ENCODE data around the gene MRPL23. TPM values are rescaled to one million over a fixed set of nuclear protein-coding genes. Genes with fewer than 3 reads are reported as not detected.

MRPL23 gene
- total RNA-seq, 1 experiment from 2014 or later = 109 TPM

DNA sequence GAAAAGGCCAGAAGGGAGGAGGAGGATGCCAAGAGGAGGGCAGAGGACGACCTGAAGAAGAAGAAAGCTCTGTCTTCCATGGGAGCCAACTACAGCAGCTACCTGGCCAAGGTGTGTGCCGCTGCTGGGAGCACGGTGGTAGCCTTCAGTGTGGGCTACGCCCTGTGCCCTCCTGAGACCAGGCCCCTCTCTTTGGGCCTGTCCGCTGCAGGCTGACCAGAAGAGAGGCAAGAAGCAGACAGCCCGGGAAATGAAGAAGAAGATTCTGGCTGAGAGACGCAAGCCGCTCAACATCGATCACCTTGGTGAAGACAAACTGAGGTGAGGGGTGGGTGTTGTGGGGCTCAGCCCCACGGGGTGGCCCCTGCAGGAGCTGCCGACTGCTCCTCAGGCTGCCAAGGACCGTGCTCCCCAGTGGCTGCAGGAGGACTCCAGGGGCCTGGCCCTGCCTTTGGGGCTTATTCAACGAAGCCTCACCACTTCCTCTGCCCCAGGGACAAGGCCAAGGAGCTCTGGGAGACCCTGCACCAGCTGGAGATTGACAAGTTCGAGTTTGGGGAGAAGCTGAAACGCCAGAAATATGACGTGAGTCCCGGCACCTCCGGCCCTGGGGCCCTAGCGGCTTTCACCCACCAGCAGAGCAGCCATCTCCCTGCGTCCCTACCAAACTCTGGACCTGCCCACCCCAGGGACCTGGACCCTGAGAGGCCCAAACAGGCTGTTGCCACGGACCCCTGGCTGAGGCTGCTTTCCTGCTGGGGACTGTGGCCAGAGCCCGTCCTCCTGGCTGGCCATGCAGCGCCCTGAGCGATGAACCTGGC, 12.6 kb upstream of the MRPL23 start:
- Histone ChIP-seq H3K4me1 (ENCODE audit: control insufficient read depth in 1 of 2, insufficient read depth in 2 of 2, low read length in 2 of 2) (no peaks in the 10 kb centered on the region), H3K4me2 (ENCODE audit: low read length) (no peak overlapping the region), H3K27ac (ENCODE audit: low read depth, low read length) (no peak overlapping the region), H3K9me2 (ENCODE audit: insufficient read depth) (no peaks in the 10 kb centered on the region), H2AFZ (ENCODE audit: low read depth, low read length, poor library complexity, severe bottlenecking) (no peak overlapping the region), H3K9me3 (ENCODE audit: control insufficient read depth in 1 of 2, insufficient read depth in 1 of 2, low read depth in 1 of 2, low read length in 2 of 2) (no peaks in the 10 kb centered on the region), H3K36me3 (ENCODE audit: control insufficient read depth in 1 of 2, insufficient read depth in 2 of 2, low read length in 2 of 2) (no peaks in the 10 kb centered on the region), H3K9ac (ENCODE audit: low read length) (no peak overlapping the region), H3K4me3 (replicated peaks in 1 of 2; ENCODE audit: low read depth in 1 of 2, low read length in 2 of 2) (no peak overlapping the region), H4K20me1 (ENCODE audit: insufficient read depth) (no peaks in the 10 kb centered on the region), H3K79me2 (ENCODE audit: insufficient read depth, low read length) (no peaks in the 10 kb centered on the region), H3K27me3 (ENCODE audit: insufficient read depth, low read length) (no peaks in the 10 kb centered on the region)
- ATAC-seq (no peak), DNase-seq (ENCODE audit: low read depth, low spot score) (no peak)
- intact Hi-C loops (cut with micrococcal nuclease) = no loop called here
- RAD21 ChIA-PET (ENCODE audit: low non-redundant PET in 1 of 2, low total read pairs in 2 of 2, uncharacterized antibody in 2 of 2, unreplicated experiment in 2 of 2) = no interaction called here
- BruUV-seq (replicated peaks) = no TSS peak
- CTCF ChIA-PET = interaction anchor here (0.7 kb wide), 1 partner anchor 52 kb away, joined by 3 read pairs; no protein-coding TSS in a partner anchor
- POLR2A ChIA-PET = no interaction called here
- TF ChIP-seq TCF7L2 (IDR thresholded peaks at IDR 0.05; ENCODE audit: borderline replicate concordance, extremely low read depth, insufficient read depth, insufficient read length) (no peak), SP1 (IDR thresholded peaks at IDR 0.05; ENCODE audit: low read depth) (no peak), EZH2phosphoT487 (IDR thresholded peaks at IDR 0.05; ENCODE audit: borderline replicate concordance) (no peak), ZNF274 (IDR thresholded peaks at IDR 0.05; ENCODE audit: low read depth, low read length) (no peak), CBX3 (IDR thresholded peaks at IDR 0.05; ENCODE audit: low read depth) (no peak), YY1 (IDR thresholded peaks at IDR 0.05; ENCODE audit: extremely low read depth, insufficient replicate concordance, low read depth, low read length) (no peak)
- TF ChIP-seq, protein P1, sequence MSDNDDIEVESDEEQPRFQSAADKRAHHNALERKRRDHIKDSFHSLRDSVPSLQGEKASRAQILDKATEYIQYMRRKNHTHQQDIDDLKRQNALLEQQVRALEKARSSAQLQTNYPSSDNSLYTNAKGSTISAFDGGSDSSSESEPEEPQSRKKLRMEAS (IDR thresholded peaks at IDR 0.05) = no peak
- TF ChIP-seq, protein P2, sequence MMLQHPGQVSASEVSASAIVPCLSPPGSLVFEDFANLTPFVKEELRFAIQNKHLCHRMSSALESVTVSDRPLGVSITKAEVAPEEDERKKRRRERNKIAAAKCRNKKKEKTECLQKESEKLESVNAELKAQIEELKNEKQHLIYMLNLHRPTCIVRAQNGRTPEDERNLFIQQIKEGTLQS (IDR thresholded peaks at IDR 0.05) = no peak
- TF ChIP-seq, protein P3, sequence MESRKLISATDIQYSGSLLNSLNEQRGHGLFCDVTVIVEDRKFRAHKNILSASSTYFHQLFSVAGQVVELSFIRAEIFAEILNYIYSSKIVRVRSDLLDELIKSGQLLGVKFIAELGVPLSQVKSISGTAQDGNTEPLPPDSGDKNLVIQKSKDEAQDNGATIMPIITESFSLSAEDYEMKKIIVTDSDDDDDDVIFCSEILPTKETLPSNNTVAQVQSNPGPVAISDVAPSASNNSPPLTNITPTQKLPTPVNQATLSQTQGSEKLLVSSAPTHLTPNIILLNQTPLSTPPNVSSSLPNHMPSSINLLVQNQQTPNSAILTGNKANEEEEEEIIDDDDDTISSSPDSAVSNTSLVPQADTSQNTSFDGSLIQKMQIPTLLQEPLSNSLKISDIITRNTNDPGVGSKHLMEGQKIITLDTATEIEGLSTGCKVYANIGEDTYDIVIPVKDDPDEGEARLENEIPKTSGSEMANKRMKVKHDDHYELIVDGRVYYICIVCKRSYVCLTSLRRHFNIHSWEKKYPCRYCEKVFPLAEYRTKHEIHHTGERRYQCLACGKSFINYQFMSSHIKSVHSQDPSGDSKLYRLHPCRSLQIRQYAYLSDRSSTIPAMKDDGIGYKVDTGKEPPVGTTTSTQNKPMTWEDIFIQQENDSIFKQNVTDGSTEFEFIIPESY (IDR thresholded peaks at IDR 0.05; ENCODE audit: extremely low read depth, insufficient replicate concordance, low read length) = no peak

Measured in HCT116 (cell line).